Measurements from ENCODE around the gene MADCAM1. TPM values are rescaled to one million over a fixed set of nuclear protein-coding genes. Genes with fewer than 3 reads are reported as not detected.

The MADCAM1 gene
- total RNA-seq, 1 experiment from 2014 or later: 0.97 TPM

GRCh38 chr19:517721-518597, 21.7 kb downstream of the MADCAM1 start:
- H3K27ac ChIP-seq (ENCODE audit: low read length): no peak overlapping the region
- H2AFZ ChIP-seq (ENCODE audit: low read length): no peak overlapping the region
- H3K79me2 ChIP-seq (ENCODE audit: low read length): no peaks in the 10 kb centered on the region
- H3K27me3 ChIP-seq (ENCODE audit: low read length): no peaks in the 10 kb centered on the region
- peaks cover 5% of the 10 kb centered on the region; the same call in 1 of the 2 replicates for H3K36me3 ChIP-seq (ENCODE audit: insufficient read depth, low read length)
- no peak overlapping the region for H3K4me2 ChIP-seq (ENCODE audit: low read depth, low read length, poor library complexity, severe bottlenecking)
- no peaks in the 10 kb centered on the region for H3K4me1 ChIP-seq (ENCODE audit: low read length)
- no peak for DNase-seq
- no peaks in the 10 kb centered on the region for H3K9me3 ChIP-seq (ENCODE audit: low read length)
- H3K9ac ChIP-seq (ENCODE audit: low read length): no peak overlapping the region
- H3K4me3 ChIP-seq (ENCODE audit: low read length): no peak overlapping the region
- H3K9me2 ChIP-seq (replicated peaks; ENCODE audit: insufficient read depth, low read length): no peaks in the 10 kb centered on the region
- H4K20me1 ChIP-seq (ENCODE audit: insufficient read depth, low read depth, low read length): no peaks in the 10 kb centered on the region

GRCh38 chr19:518598-519231, 22.4 kb downstream of the MADCAM1 start:
- peaks cover 3% of the 10 kb centered on the region; the same call in 1 of the 2 replicates for H3K36me3 ChIP-seq (ENCODE audit: insufficient read depth, low read length)
- no peak overlapping the region for H3K9ac ChIP-seq (ENCODE audit: low read length)
- H3K4me1 ChIP-seq (ENCODE audit: low read length): no peaks in the 10 kb centered on the region
- H2AFZ ChIP-seq (ENCODE audit: low read length): no peak overlapping the region
- H3K79me2 ChIP-seq (ENCODE audit: low read length): no peaks in the 10 kb centered on the region
- H3K4me3 ChIP-seq (ENCODE audit: low read length): no peak overlapping the region
- no peak overlapping the region for H3K27ac ChIP-seq (ENCODE audit: low read length)
- H3K4me2 ChIP-seq (ENCODE audit: low read depth, low read length, poor library complexity, severe bottlenecking): no peak overlapping the region
- no peak for DNase-seq
- H3K9me3 ChIP-seq (ENCODE audit: low read length): no peaks in the 10 kb centered on the region
- no peaks in the 10 kb centered on the region for H4K20me1 ChIP-seq (ENCODE audit: insufficient read depth, low read depth, low read length)
- no peaks in the 10 kb centered on the region for H3K27me3 ChIP-seq (ENCODE audit: low read length)
- H3K9me2 ChIP-seq (replicated peaks; ENCODE audit: insufficient read depth, low read length): no peaks in the 10 kb centered on the region

GRCh38 chr19:519449-519865, 23.2 kb downstream of the MADCAM1 start:
- Histone ChIP-seq H3K79me2 (ENCODE audit: low read length) (no peaks in the 10 kb centered on the region), H3K9me3 (ENCODE audit: low read length) (no peaks in the 10 kb centered on the region), H3K4me3 (ENCODE audit: low read length) (no peak overlapping the region), H2AFZ (ENCODE audit: low read length) (no peak overlapping the region), H3K4me2 (ENCODE audit: low read depth, low read length, poor library complexity, severe bottlenecking) (no peak overlapping the region), H4K20me1 (ENCODE audit: insufficient read depth, low read depth, low read length) (no peaks in the 10 kb centered on the region), H3K27ac (ENCODE audit: low read length) (no peak overlapping the region), H3K27me3 (ENCODE audit: low read length) (no peaks in the 10 kb centered on the region), H3K36me3 (ENCODE audit: insufficient read depth, low read length) (no peaks in the 10 kb centered on the region), H3K9me2 (replicated peaks; ENCODE audit: insufficient read depth, low read length) (no peaks in the 10 kb centered on the region), H3K4me1 (ENCODE audit: low read length) (no peaks in the 10 kb centered on the region), H3K9ac (ENCODE audit: low read length) (no peak overlapping the region)
- DNase-seq: no peak

- no peaks in the 10 kb centered on the region for H3K9me2 ChIP-seq (replicated peaks; ENCODE audit: insufficient read depth, low read length)
- H3K4me1 ChIP-seq (ENCODE audit: low read length): no peaks in the 10 kb centered on the region
- no peak overlapping the region for H3K4me3 ChIP-seq (ENCODE audit: low read length)
- H4K20me1 ChIP-seq (ENCODE audit: insufficient read depth, low read depth, low read length): no peaks in the 10 kb centered on the region
- H3K9me3 ChIP-seq (ENCODE audit: low read length): no peaks in the 10 kb centered on the region
- no peaks in the 10 kb centered on the region for H3K27me3 ChIP-seq (ENCODE audit: low read length)
- H3K27ac ChIP-seq (ENCODE audit: low read length): no peak overlapping the region
- no peaks in the 10 kb centered on the region for H3K79me2 ChIP-seq (ENCODE audit: low read length)
- H3K4me2 ChIP-seq (ENCODE audit: low read depth, low read length, poor library complexity, severe bottlenecking): no peak overlapping the region
- H2AFZ ChIP-seq (ENCODE audit: low read length): no peak overlapping the region
- no peaks in the 10 kb centered on the region for H3K36me3 ChIP-seq (ENCODE audit: insufficient read depth, low read length)
- no peak for DNase-seq
- H3K9ac ChIP-seq (ENCODE audit: low read length): no peak overlapping the region
These were observed 26.4 kb downstream of the MADCAM1 start for GRCh38 chr19:522726-523125.

- no peaks in the 10 kb centered on the region for H3K36me3 ChIP-seq (ENCODE audit: insufficient read depth, low read length)
- no peak overlapping the region for H3K27ac ChIP-seq (ENCODE audit: low read length)
- H2AFZ ChIP-seq (ENCODE audit: low read length): no peak overlapping the region
- H3K9me2 ChIP-seq (replicated peaks; ENCODE audit: insufficient read depth, low read length): no peaks in the 10 kb centered on the region
- no peaks in the 10 kb centered on the region for H3K4me1 ChIP-seq (ENCODE audit: low read length)
- H3K9me3 ChIP-seq (ENCODE audit: low read length): no peaks in the 10 kb centered on the region
- H4K20me1 ChIP-seq (ENCODE audit: insufficient read depth, low read depth, low read length): no peaks in the 10 kb centered on the region
- no peak overlapping the region for H3K9ac ChIP-seq (ENCODE audit: low read length)
- no peak overlapping the region for H3K4me3 ChIP-seq (ENCODE audit: low read length)
- H3K4me2 ChIP-seq (ENCODE audit: low read depth, low read length, poor library complexity, severe bottlenecking): no peak overlapping the region
- no peak for DNase-seq
- no peaks in the 10 kb centered on the region for H3K27me3 ChIP-seq (ENCODE audit: low read length)
- H3K79me2 ChIP-seq (ENCODE audit: low read length): no peaks in the 10 kb centered on the region
These were observed 27.9 kb downstream of the MADCAM1 start for GRCh38 chr19:524062-524674.

GRCh38 chr19:525029-525428, 28.7 kb downstream of the MADCAM1 start:
- Histone ChIP-seq H3K36me3 (ENCODE audit: insufficient read depth, low read length) (no peaks in the 10 kb centered on the region), H4K20me1 (ENCODE audit: insufficient read depth, low read depth, low read length) (no peaks in the 10 kb centered on the region), H3K9me3 (ENCODE audit: low read length) (no peaks in the 10 kb centered on the region), H3K4me3 (ENCODE audit: low read length) (no peak overlapping the region), H3K4me2 (ENCODE audit: low read depth, low read length, poor library complexity, severe bottlenecking) (no peak overlapping the region), H2AFZ (ENCODE audit: low read length) (no peak overlapping the region), H3K27ac (ENCODE audit: low read length) (no peak overlapping the region), H3K9me2 (replicated peaks; ENCODE audit: insufficient read depth, low read length) (no peaks in the 10 kb centered on the region), H3K9ac (ENCODE audit: low read length) (no peak overlapping the region), H3K4me1 (ENCODE audit: low read length) (no peaks in the 10 kb centered on the region), H3K79me2 (ENCODE audit: low read length) (no peaks in the 10 kb centered on the region), H3K27me3 (ENCODE audit: low read length) (no peaks in the 10 kb centered on the region)
- no peak for DNase-seq

- no peak for DNase-seq
- no peaks in the 10 kb centered on the region for H4K20me1 ChIP-seq (ENCODE audit: insufficient read depth, low read depth, low read length)
- H3K9me3 ChIP-seq (ENCODE audit: low read length): no peaks in the 10 kb centered on the region
- H3K79me2 ChIP-seq (ENCODE audit: low read length): no peaks in the 10 kb centered on the region
- H3K4me1 ChIP-seq (ENCODE audit: low read length): peaks cover 5% of the 10 kb centered on the region
- H3K4me3 ChIP-seq (ENCODE audit: low read length): no peak overlapping the region
- H2AFZ ChIP-seq (ENCODE audit: low read length): no peak overlapping the region
- H3K27ac ChIP-seq (ENCODE audit: low read length): no peak overlapping the region
- H3K9ac ChIP-seq (ENCODE audit: low read length): no peak overlapping the region
- no peaks in the 10 kb centered on the region for H3K36me3 ChIP-seq (ENCODE audit: insufficient read depth, low read length)
- no peak overlapping the region for H3K4me2 ChIP-seq (ENCODE audit: low read depth, low read length, poor library complexity, severe bottlenecking)
- H3K27me3 ChIP-seq (ENCODE audit: low read length): no peaks in the 10 kb centered on the region
- H3K9me2 ChIP-seq (replicated peaks; ENCODE audit: insufficient read depth, low read length): no peaks in the 10 kb centered on the region
These were observed 29.7 kb downstream of the MADCAM1 start for GRCh38 chr19:525857-526419.
